Coronary artery (tissue), 2 donors: ENCODE results near the gene TRAF3.

Source experiments
- DNase-seq: peaks from one replicate; pipeline ENCODE4 v3.0.0-alpha.2; 2017; ENCODE audit warnings: low spot score
- H3K27ac ChIP-seq, 2 donors: fragments of 200-600 bp; sonication (generic); one replicate each; pipeline ENCODE4 v1.5.1; 2016 to 2019
- H3K4me3 ChIP-seq: fragments of 200-600 bp; sonication (generic); 2 replicates; pipeline ENCODE4 v1.5.1; 2016; ENCODE audit warnings: mild to moderate bottlenecking, moderate library complexity
- CTCF ChIP-seq: fragments of 200-600 bp; sonication (generic); IDR thresholded peaks from one replicate; pipeline ENCODE4 v1.5.1; 2019; ENCODE audit warnings: antibody characterized with exemption

TRAF3 gene

GRCh38 chr14:102779084-102779462 is 1.8 kb downstream of the TRAF3 start:
- TF ChIP-seq CTCF: no peak
- H3K27ac ChIP-seq: peak overlapping the region in 1 of 2 donors; percentile 93
- H3K4me3 ChIP-seq: peak overlapping the region; percentile 89
- DNase-seq: no peak

- DNase-seq: no peak
Observed at GRCh38 chr14:102779574-102780315, 2.5 kb downstream of the TRAF3 start.

GRCh38 chr14:102781063-102781462 is 3.8 kb downstream of the TRAF3 start:
- no peak for DNase-seq
- TF ChIP-seq CTCF: no peak
- H3K27ac ChIP-seq: no peak overlapping the region
- no peak overlapping the region for H3K4me3 ChIP-seq

More at GRCh38 chr14:102779574-102780315, 2.5 kb downstream of the TRAF3 start:
- Histone ChIP-seq H3K4me3 (no peak overlapping the region), H3K27ac (no peak overlapping the region)
- TF ChIP-seq CTCF: no peak

- no peak for DNase-seq
- no peak for TF ChIP-seq CTCF
- Histone ChIP-seq H3K27ac (no peak overlapping the region), H3K4me3 (no peak overlapping the region)
Observed at GRCh38 chr14:102782974-102783373, 5.7 kb downstream of the TRAF3 start.

- no peak for TF ChIP-seq CTCF
- DNase-seq: no peak
- Histone ChIP-seq H3K27ac (no peak overlapping the region), H3K4me3 (no peak overlapping the region)
Observed at GRCh38 chr14:102784892-102785594, 7.8 kb downstream of the TRAF3 start.

GRCh38 chr14:102785595-102785963 is 8.3 kb downstream of the TRAF3 start:
- no peak for DNase-seq
- no peak overlapping the region for H3K27ac ChIP-seq
- TF ChIP-seq CTCF: no peak

GRCh38 chr14:102786768-102787167 is 9.5 kb downstream of the TRAF3 start:
- no peak for TF ChIP-seq CTCF
- Histone ChIP-seq H3K27ac (no peak overlapping the region), H3K4me3 (no peak overlapping the region)
- no peak for DNase-seq

More at GRCh38 chr14:102785595-102785963, 8.3 kb downstream of the TRAF3 start:
- H3K4me3 ChIP-seq: no peak overlapping the region
